ENCODE data around the gene MYL4.
"Not testable (repeated sequence)": the region's sequence is repeated elsewhere in the genome, so short reads cannot be mapped to it uniquely, and the experiment has no call there.

The MYL4 gene

DNA sequence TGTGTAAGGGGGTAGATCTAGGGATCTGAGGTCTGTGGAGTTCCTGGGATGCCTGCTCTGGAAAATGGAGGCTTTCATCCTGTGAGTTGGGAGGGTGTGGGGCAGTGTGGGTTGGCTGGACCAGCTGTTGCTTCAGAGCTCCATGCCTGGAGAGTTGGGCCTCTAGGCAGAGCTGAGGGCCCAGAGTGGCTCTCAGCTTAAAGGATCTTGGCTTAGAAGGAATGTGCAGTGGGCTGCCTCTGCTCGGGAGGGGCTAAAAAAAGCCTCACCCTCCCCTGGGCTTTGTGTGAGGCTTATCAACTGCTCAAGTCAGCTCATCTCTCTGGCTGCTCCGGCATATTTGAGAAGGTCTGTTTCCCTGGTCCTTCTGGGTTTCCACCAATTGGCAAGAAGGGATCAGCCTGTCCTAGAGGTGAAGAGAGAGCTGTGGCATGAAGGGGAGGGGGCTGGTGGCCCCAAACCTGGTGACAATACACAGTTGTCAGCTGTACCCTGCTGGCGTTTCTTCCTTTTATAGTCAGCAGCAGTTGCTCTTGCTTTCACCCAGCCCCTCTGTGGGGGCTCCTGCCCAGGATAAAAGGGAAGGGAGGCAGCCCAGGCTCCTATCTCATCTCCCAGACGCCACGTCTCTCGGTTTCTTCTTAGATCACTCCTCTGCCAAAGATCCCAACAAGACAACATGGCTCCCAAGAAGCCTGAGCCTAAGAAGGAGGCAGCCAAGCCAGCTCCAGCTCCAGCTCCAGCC is at the start of gene MYL4:
TSS of gene MYL4 (plus strand) at position 605 of the 745 bp plus-strand sequence. CDS start at position 680, 75 bp downstream.
- H3K4me3 ChIP-seq (ENCODE audit: low read depth, low read length) = no peak within 1 kb of the TSS

DNA sequence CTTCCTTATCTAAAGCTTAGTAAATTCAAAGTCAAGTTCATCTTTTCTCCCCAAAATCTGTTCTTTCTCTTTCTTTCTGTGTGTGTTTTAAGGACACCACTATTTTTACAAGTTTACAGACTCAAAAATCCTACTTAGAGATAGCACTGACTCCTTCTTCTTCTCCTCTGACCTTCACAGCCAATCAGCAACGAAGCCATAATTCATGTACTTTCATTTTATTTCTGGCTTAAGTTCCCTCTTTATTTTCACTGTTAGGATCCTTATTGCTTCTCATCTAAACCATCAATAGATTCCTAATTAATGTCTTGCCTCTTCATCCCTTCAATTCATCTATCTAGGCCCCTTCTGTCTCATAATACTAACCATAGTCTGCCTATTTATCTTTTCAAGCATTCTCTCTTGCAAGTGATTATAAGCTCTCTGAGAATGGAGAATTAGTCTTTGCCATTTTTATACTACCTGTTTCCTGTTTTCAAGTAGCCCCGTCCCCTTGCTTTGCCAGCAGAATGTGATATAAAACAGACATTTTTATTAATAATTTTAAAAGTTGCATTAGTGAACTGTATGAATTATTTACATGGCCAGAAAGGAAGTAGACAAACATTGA is 47.0 kb upstream of the MYL4 start:
- no peak overlapping the region for H3K4me3 ChIP-seq (ENCODE audit: low read depth, low read length)

DNA sequence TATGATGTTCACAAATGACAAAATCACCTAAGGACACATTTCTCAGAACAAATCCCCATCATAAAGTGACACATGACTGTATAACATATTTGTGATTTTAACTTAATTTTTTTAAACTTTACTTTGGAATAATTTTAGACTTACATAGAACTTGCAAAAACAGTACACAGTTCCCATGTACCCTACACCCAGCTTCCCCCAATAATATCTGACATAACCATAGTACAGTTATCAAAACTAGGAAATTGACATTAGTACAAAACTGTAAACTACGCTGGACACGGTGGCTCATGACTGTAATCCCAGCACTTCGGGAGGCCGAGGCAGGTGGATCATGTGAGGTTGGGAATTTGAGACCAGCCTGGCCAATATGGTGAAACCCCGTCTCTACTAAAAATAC is 44.9 kb upstream of the MYL4 start:
- no peak overlapping the region for H3K4me3 ChIP-seq (ENCODE audit: low read depth, low read length)

DNA sequence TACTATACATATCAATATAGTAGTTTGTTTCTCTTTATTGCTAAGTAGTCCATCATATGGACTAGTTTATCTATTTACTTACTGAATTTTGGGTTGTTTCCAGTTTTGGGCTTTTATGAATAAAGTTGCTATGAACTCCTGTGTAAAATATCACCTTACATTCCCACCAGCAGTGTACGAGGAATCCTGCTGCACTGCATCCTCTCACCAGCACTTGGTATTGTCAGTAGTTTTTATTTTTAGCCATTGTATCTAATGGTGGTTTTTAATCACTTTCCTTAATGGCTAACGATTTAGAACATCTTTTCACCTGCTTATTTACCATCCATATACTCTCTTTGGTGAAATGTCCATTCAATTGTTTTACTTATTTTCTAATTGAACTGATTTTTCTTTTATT is 44.0 kb upstream of the MYL4 start:
- H3K4me3 ChIP-seq (ENCODE audit: low read depth, low read length) = no peak overlapping the region

DNA sequence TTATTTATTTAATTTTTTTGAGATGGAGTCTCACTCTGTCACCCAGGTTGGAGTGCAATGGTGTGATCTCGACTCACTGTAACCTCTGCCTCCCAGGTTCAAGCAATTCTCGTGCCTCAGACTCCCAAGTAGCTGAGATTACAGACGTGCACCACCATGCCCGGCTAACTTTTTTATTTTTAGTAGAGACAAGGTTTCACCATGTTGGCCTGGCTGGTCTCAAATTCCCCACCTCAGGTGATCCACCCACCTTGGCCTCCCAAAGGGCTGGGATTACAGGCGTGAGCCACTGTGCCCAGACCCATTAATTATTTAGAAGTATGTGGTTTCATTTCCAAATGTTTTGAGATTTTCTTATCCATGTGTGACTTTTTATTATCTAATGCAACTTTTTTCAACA is 42.3 kb upstream of the MYL4 start:
- not testable (repeated sequence) for H3K4me3 ChIP-seq (ENCODE audit: low read depth, low read length)

DNA sequence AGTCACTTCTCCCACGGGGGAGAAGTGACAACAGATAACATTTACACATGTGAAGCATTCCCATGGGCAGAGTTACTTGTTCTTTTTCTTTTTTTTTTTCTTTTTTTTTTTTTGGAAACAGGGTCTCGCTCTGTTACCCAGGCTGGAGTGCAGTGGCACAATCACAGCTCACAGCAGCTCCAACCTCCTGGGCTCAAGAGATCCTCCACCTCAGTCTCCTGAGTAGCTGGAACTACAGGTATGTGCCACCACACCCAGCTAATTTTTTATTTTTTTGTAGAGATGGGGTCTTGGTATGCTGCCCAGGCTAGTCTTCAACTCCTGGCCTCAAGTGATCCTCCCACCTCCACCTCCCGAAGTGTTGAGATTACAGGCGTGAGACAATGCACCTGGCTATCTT is 40.3 kb upstream of the MYL4 start:
- not testable (repeated sequence) for H3K4me3 ChIP-seq (ENCODE audit: low read depth, low read length)

DNA sequence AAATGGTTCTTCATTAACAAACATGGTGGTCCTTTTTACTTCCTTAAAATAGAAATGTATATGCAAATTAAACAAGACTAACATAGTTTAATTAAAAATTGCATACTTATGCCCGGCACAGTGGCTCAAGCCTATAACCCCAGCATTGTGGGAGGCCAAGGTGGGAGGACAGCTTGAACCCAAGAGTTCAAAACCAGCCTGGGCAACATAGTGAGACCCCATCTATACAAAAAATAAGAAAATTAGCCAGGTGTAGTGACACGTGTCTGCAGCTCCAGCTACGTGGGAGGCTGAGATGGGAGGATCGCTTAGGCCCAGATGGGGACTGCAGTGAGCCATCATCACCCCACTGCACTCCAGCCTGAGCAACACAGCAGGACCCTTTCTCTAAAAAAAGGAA is 38.4 kb upstream of the MYL4 start:
- H3K4me3 ChIP-seq (ENCODE audit: low read depth, low read length) = no peak overlapping the region

DNA sequence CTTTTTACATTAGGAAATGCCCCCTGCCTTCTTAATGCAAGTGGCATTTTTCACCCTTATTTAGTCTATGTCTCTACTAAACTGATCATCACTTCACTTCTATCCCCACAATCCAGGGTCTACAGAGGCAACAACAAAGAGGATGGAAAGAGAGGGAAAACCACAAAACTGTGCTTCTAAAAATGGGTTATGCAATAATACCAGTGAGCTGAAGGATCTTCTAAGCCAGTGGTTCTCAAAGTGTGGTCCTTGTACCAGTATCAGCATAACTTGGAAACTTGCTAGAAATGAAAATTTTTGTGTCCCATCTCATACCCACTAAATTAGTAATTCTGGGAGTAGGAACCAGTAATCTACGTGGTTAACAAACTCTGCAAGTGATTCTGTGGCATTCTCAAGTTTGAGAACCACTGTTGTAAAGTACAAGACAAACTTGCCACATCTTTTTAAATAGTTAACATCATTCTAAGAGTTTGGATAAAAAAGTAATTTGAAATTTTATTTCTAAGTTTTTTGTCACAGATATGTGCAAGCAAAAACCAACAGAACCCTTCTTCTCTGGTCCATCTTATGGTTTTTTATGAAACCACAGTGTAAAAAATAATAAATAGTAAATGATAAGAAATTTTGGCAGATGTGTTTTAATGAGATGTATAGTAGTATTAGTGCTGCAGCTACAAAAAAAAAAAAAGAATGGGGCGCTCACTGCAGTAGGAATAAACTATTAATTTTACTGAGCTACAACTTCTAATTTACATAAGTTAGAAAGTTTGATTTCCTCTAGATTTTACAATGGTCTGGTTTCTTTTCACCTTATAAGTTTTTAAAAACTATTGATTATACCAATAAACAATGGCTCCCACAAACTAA is 36.2 kb upstream of the MYL4 start:
- no peak overlapping the region for H3K4me3 ChIP-seq (ENCODE audit: low read depth, low read length)

DNA sequence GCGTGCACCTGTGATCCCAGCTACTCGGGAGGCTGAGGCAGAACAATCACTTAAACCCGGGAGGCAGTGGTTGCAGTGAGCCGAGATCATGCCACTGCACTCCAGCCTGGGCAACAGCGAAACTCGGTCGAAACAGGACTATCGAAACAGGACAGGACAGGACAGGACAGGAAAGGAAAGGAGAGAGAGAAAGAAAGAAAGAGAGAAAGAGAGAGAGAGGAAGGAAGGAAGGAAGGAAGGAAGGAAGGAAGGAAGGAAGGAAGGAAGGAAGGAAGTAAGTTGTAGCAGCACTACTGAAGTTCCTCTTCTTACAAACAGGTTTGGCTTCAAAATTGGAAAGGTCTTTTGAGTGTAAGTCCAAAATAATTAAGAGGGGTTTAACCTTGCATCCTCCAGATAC is 34.3 kb upstream of the MYL4 start:
- not testable (repeated sequence) for H3K4me3 ChIP-seq (ENCODE audit: low read depth, low read length)

DNA sequence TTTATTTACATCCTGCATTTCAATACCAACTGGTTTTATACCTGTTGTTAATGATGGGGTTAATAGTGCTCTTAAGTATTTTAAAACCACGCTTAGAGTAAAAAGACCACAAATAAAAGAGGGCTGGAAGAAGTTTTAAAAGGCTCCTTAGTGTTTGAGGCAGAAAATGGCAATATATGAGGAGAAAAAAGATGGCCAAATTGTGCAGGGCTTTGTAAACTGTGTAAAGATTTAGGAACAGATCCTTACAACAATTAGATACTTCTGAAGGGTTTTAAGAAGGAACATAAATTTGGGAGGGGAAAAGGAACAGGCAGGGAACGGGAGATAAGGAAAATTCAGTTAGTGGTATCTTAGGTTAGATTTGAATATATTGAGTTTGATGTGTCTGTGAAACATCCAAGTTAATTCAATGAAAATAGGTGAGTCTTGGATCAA is 32.7 kb upstream of the MYL4 start:
- H3K4me3 ChIP-seq (ENCODE audit: low read depth, low read length) = no peak overlapping the region

DNA sequence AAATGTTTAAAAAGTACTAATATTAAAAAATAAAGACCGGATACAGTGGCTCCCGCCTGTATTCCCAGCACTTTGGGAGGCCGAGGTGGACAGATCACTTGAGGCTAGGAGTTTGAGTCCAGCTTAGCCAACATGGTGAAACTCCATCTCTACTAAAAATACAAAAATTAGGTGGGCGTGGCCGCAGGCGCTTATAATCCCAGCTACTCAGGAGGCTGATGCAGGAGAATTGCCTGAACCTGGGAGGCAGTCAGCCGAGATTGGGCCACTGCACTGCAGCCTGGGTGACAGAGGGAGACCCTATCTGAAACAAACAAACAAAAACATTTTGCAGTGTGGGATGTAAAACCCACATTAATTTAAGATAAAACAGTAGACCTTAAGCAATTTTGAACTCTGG is 31.9 kb upstream of the MYL4 start:
- H3K4me3 ChIP-seq (ENCODE audit: low read depth, low read length) = no peak overlapping the region

DNA sequence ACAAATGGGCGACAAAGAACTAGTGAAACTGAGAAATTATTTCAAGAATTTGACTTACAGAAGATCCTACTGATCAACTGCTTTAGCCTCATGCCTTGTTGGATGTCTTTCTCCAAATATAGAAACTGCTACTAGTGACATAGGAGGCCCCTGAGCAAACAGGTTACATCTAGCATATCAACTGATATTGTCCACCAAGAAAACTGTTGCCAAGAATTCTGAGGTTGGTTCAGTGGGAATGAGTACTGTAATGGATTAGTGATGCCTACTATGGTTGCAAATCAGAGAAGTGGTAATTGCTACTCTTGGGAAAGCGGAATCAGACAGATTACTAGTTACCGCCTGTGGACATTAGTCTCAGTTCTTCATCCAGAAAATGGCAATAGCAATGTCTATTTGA is 30.0 kb upstream of the MYL4 start:
- H3K4me3 ChIP-seq (ENCODE audit: low read depth, low read length) = no peak overlapping the region

DNA sequence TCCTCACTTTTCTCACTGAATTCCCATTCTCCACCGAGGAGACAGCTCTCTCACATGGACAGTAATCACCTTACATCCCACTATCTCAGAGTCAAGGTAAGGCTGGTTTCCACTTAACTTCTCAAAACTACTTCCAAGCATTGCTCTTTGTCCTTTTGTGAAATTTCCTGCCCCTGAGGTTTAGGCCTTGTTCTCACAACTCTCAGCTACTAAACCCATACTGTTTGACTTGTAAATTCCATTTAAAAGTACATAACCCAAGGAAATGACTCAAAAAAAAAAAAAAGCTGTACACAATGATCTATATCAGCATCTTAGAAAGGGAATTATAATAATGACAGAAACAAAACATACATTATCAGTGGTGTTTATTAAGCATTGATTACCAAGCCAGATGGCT is 28.8 kb upstream of the MYL4 start:
- H3K4me3 ChIP-seq (ENCODE audit: low read depth, low read length) = no peak overlapping the region

DNA sequence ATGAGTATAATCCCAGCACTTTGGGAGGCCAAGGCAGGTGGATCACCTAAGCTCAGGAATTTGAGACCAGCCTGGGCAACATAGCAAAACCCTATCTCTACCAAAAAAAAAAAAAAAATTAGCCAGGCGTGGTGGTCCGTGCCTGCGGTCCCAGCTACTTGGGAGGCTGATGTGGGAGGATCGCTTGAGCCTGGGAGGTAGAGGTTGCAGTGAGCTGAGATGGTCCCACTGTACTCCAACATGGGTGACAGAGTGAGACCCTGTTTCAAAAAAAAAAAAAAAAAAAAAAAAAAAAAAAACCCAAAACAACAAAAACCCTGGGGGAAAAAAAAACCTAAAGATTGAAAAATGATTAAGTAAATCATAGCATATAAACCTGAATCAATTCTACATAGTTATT is 28.2 kb upstream of the MYL4 start:
- not testable (repeated sequence) for H3K4me3 ChIP-seq (ENCODE audit: low read depth, low read length)

DNA sequence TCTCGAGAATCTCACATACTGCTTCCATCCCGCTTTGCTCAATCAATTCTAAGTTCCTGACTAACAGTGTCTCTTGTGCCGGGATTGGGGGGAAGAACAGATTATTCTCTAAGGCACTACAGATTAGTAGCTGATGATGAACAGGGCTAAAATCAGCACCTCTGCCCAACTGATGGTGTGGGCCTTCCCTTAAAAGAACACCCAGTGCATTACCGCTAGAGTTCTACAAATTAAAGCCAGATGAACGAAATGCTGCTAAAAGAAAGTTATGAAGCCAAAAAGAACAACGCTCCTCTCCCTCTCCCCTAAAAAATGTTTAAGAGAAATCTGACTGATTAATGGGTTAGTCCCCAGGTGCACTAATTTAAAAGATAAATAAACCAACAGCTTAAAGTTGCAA is 24.5 kb upstream of the MYL4 start:
- H3K4me3 ChIP-seq (ENCODE audit: low read depth, low read length) = no peak overlapping the region

DNA sequence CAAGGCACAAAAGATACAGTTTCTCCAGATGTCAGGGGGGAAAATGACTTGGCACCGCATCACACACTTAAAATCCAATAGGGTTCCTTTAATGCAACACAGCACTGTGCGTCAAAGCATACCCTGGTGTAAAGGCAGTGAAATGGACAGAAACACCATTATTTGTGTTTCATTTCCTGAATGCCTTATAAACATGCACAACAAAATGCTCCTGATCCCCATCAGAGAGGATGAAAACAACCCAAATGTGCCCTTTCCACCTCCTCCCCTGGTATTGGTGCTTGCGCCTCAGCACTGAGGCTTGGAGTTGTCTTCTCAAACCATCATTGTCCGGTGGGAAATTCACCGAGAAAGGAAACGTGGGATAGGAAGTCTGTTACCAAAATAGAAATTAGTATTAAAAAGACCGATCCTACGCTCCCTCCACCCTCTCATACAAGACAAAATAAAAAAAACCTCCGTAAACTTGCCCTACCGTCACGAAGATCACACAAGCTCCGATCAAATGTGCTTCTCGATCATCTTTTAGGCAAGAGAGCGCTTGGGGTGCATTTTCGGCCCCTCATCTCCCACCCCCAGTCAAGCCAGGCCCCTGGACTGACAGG is 20.8 kb upstream of the MYL4 start:
- peak overlapping the region; percentile 87 for H3K4me3 ChIP-seq (ENCODE audit: low read depth, low read length)

DNA sequence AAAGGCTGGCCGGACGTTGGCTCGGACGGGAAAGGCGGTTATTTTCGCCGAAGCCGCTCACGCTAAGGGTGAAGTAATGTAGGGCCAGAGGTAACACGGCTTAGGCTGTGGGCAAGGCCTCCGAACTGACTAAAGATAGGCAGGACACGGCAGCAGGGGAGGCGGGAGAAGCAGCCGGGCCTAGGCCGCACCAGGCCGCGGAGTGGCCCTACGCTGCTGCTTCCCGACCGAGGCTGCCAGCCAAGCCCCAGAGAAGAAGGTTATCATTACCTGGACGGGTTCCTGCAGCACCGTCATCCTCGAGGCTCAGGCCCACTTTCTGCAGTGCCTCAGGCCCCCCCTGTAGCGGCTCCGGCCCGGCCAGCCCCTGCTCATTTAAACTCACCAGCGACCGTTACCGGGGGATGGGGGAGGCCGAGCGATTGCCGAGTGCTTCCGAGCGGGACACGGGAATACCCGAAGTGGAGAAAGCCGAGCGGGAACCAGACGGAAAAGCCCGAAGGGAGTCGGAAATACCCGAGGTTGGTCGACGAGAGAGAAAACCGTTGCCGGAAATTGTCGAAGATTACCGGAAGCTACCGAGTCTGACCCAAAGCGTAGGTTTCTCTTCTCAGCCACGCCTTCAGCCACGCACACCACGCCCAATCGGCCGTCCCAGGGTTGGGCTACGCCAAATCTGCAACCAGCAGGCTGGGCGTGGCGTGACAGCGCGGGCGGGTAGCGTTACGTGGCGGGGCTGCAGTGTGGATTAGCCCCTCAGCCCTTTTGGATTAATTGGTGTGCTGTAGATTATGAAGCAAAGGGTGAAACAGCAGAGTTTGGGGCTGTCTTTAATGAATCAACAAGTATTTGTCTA is 20.0 kb upstream of the MYL4 start, which contains the start of gene CDC27:
TSS of gene CDC27 (minus strand) at position 420 of the 856 bp plus-strand sequence. CDS start at position 297, 123 bp downstream.
- H3K4me3 ChIP-seq (ENCODE audit: low read depth, low read length) = peak within 1 kb of the TSS; percentile 87

DNA sequence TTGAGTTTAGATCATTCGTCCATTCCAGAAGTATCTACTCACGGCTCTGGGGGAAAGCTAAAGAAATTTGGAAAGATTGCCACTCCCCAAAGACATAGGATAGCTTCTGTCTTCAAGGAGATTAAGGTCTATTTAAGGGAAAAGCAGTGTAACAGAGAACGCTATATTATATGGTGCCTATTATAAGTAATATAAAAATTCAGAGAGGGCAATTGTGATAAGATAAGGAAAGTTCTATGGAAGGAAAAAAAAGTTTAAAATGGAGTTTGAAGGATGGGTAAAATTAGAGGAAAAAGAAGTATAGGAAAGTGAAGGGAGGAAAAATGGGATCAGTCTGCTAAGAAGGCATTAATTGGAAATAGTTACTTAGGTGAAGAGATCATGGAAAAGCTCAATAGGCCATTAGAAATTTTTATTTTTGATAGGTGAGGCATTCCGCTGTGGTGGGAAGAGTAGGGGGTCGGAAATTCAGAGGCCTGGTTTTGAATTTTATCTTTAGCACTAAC is 19.4 kb upstream of the MYL4 start:
- H3K4me3 ChIP-seq (ENCODE audit: low read depth, low read length) = peak overlapping the region; percentile 87

DNA sequence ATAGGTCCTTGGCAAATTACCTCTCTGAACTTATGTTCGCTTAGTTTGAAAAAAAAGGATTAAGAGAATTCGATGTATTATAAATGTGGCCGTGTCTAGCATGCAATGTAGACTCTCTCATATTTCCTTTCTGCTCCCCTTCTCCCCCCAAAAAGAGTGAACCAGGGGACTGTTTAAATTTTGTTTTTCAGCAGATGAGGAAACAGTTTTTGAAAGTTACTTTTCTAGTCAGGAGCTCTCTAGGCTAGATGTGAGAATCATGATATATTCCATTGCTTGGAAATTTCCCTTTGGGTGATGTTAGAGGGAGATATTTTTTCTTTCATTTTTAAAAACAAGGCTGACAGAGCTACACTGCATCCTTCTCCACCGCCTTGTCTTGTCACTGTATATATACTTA is 18.9 kb upstream of the MYL4 start:
- H3K4me3 ChIP-seq (ENCODE audit: low read depth, low read length) = no peak overlapping the region

DNA sequence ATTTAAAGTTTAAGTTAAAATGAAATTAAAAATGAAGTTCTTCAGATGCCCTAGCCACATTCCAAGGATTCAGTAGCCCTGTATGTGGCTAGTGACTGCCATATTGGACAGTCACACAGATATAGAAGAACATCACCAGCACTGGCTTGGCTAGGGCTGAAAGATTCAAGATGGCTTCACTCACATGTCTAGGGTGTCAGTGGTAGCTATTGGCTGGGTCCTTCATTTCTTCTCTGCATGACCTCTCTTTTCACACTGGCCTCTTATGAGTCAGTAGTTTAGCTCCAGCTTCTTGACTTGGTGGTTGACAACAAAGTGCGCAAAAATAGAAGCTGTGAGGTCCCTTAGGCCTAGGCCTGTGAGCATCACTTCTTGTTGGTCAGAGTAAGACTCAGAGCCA is 18.4 kb upstream of the MYL4 start:
- no peak overlapping the region for H3K4me3 ChIP-seq (ENCODE audit: low read depth, low read length)
